GM18907 (cell line): ENCODE measurements around the gene MGAT3.

ENCODE experiments used
- ATAC-seq: cut with Tn5 transposase; IDR thresholded peaks from one replicate; pipeline ENCODE4 v1.9.1; 2021; ENCODE audit warnings: mild to moderate bottlenecking, moderate library complexity; ENCODE audit not compliant: unreplicated experiment

Gene MGAT3

GRCh38 chr22:39524753-39525657 lies 68.2 kb downstream of the MGAT3 start:
- ATAC-seq = no peak

DNA sequence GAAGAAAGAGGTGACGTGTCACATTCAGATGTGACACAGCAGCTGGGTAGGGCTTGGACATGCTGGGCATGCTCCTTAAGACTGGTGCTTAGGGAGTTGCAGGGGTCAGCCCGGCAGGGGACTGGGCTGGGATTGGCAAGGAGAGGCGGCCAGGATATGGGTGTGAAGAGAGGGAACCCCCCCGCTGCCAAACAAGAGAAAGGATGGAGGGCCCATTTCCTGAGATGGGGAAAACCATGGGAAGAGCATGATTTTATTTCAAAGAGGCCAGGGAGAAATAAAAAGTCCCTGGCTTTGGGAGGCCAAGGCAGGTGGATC lies 68.8 kb downstream of the MGAT3 start:
- no peak for ATAC-seq

DNA sequence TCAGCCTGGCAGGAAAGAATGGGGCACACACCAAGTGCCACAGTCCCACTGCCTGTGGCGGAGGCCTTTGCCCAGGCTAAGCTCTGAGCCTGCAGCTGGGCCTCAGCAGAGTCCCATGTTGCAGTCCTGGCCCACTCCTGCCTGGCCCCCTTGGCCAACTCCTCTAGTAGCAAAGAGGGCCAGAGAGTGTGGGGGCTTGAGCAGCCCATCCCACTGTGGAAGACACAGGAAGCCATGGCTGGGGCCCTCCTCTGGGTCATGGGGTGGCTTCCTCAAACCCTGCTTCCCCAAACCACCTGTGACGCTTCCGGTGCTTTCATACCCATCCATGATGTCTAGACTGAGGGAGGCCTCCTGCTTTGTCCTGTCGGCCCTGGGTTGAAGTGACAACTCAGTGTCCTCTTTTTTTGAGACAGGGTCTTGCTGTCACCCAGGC lies 69.9 kb downstream of the MGAT3 start:
- no peak for ATAC-seq

DNA sequence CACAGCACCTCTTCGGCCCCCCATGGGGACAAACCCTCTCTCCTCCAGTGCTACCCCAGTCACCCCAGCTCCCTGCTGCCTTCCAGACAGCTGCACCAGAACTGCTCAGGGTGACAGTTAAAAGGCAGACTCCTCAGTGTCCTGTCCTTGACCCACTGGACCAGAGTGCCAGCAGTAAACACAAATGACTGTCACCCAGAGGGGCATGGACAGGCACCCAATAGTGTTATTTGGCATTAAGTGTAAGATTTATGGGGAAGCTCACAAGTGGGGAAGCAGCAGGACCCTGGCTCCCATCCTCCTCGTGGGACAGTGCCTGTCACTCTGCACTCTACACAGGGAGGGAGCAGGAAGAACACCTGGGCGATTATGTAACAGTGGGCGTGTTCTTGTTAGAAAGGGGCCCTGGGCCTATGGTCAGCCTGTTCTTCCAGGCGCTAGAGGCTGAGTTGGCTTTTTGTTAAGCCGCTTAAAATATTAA lies 70.7 kb downstream of the MGAT3 start:
- ATAC-seq = no peak

- no peak for ATAC-seq
Measured at GRCh38 chr22:39528080-39528661, 71.4 kb downstream of the MGAT3 start.

DNA sequence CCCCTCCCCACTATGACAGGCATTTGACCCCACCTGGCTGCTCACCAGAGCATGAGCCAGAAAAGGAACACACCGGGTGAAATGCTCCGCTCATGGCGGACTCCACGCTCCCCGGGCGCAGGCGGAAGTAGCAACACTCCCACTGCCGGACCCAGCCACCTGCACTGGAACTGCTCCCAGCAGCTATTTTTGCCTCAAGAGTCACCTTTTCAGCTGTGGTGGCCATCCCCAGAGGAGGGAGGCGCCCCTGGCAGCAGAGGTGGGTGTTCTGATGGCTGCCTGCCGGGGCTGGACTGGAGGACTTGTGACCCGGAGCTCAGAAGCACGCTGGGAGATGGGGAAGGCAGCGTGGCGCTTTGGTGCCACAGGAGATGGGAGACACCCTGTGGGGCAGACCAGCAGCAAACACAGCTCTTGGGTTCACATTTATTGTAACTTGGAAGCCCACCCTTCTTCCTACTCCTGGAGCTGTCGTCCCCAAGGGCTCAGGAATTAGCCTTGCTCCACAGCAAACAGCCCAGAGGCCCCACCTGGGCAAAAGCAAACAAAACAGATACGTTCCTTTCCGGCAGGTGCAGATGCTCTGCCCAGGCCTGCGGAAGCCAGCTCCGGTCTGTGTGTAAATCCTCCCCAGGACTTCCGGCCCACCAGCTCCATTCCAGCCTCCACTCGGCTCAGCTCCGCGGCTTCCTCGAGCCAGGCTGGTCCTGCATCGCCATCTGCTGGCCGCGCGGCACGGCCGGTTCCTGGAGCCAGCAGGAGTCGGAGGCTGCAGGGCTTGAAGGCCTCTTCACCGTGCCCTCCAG lies 72.1 kb downstream of the MGAT3 start:
- peak; percentile 21 for ATAC-seq

DNA sequence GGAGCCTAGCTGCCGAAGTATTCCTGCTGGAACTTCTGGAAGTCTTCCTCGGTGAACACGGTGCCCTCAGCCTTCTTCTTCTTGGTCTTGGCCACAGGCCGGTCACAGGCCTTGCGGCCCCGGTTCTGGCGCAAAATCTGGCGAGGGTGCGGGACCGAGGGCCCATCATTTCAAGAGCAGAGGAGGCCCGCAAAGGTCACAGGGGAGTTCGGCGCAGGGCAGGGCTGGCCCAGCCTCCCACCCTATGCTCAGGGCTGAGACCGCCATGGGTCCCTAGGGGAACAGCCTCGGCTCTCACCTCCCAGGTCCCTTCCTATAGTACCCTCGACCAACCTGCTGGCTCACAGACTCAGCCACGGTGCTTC lies 72.7 kb downstream of the MGAT3 start:
- no peak for ATAC-seq

GRCh38 chr22:39530116-39530515 lies 73.3 kb downstream of the MGAT3 start:
- no peak for ATAC-seq

DNA sequence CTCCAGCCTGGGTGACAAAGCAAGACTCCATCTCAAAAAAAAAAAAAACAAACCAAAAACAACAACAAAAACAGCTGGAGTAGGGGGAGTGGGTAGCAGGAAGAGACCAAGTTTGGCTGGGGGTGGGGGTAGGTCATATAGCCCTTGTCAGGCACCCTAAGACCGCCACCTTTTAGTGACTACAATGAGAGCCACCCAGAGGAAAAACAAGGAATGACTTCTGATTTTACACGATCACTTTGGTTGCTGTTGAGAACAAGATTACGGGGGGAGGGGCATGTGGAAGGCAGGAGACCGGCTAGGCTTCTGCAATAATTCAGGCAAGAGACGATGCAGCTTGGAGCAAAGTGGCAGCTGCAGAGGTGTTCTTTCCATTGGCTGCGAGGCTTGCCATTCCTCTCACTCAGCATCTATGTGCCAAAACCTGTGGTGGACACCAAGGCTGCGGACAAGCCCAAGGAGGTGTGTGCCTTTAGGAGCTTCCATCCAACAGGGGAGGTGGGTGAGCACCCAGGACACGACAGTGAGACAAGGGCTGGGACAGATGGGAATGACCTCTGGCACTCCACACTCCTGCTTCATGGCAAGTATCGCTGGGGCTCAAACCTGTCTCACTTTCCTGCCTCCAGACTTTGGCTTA lies 74.0 kb downstream of the MGAT3 start:
- no peak for ATAC-seq

DNA sequence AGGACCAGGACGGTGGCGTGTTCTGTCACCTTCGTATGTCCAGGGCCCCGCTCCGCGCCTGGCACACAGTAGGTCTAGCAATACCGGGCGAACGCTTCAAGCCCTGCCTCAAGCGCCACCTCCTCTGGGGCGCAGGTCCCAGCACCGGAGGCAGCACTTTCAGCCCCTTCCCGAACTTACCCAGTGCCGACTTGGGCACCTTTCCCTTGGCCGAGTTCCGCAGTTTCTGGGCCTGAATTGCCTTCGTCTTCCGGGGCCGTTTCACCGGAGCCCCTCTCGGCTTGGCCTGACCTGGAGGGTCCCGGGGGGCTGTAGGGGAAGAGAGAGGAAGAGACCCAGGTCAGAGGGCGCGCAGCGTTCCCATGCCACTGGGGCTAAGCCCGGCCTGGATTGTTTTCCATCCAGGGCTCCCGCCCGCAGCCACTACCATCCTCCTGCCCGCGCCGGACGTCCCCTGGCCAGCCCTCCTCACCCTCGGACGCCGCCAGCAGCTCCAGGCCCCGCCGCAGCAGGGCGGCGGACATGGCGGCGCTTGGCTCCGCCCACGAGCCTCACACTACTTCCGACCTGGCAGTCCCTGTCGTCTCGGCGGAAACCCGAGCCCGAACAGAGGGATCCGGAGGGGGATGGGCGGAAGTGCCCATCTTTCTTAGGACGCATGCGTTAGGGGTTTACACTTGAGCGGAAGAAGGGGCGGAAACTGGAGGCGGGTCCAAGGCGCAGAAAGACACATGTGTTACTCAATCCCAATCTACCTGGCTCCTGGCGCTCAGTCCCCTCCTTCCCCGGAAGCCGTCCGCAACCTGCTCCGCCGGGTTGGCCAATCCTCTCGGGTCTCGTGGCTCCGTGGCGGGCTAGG lies 75.6 kb downstream of the MGAT3 start, which contains the start of gene RPS19BP1:
RPS19BP1 (minus strand) TSS at position 534 of the 859 bp plus-strand sequence; CDS start at position 524, 10 bp downstream.
- ATAC-seq = peak; percentile 76

- no peak for ATAC-seq
Measured at GRCh38 chr22:39534092-39534506, 77.3 kb downstream of the MGAT3 start.

DNA sequence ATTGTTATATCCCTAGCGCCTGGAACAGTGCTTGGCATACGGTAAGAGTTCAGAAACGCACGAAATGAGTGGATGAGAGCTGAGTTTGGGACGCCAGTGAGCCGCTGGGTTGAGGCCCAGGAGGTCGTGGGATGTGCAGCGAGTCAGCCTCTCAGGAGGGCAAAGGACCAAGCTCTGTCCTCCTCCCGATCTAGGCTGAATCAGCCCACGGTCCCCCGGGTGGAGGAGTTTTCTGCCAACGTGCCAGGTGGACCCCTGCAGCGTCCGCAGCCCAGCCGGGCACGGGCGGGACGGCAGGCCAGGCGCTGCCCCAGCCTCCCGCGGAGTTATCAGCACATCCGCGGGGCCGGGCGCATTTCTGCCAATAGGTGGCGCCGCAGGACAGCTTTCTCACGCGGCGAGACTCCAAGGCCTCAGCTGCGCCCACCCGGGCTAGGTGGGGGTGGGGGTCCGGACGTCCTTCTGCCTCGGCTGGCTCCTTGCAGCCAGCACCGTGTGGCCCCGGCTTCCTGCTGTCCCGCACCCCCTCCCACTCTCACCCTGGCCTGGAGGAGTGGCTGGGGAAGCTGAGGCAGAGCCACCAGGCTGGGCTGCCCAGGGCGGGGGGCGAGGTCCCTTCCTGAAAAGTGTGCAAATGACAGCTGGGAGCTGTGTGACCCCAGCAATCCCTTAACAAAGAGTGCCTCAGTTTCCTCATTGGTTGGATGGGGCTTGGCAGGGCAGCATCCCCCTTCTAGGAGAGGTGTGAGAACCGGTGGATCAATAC lies 78.0 kb downstream of the MGAT3 start:
- no peak for ATAC-seq

- ATAC-seq = no peak
Measured at GRCh38 chr22:39535357-39535725, 78.5 kb downstream of the MGAT3 start.

- ATAC-seq = no peak
Measured at GRCh38 chr22:39535831-39536449, 79.1 kb downstream of the MGAT3 start.

DNA sequence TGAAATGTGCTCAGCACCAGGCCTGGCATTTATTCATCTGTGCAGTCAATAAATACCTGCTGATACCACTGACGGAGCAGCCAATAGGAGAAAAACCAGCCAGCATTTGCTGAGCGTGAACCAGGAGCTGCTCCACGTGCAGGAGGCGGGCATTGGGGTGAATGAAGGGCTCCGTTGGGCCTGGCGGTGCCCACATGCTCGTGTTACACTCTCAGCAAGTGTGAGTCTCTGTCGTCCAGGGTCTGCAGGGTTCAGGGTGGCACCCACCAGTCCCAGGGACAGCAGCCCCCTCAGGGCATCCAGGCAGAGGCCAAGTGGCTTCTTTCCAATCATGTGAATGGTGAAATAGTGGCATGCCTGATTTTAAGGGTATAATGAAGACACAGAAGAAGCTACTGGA lies 79.9 kb downstream of the MGAT3 start:
- no peak for ATAC-seq

GRCh38 chr22:39537975-39538374 lies 81.2 kb downstream of the MGAT3 start:
- no peak for ATAC-seq
